Upper lobe of left lung (tissue), 4 donors: ENCODE data around the gene LHX4.

Source experiments
- CTCF ChIP-seq, 6 experiments: fragments of 450-650 bp in 4 of 6; fragments of 200-600 bp in 2 of 6; sonication (generic) in 2 of 6; IDR thresholded peaks; one replicate each; pipeline ENCODE4 v1.5.1; 2016 to 2019; ENCODE audit warnings: antibody characterized with exemption in 6 of 6
- EP300 ChIP-seq, 4 donors: sonication (generic); formaldehyde crosslinking; IDR thresholded peaks; one replicate each; pipeline ENCODE4 v1.5.1; 2017; ENCODE audit warnings: antibody characterized with exemption in 4 of 4, control low read depth in 2 of 4

DNA sequence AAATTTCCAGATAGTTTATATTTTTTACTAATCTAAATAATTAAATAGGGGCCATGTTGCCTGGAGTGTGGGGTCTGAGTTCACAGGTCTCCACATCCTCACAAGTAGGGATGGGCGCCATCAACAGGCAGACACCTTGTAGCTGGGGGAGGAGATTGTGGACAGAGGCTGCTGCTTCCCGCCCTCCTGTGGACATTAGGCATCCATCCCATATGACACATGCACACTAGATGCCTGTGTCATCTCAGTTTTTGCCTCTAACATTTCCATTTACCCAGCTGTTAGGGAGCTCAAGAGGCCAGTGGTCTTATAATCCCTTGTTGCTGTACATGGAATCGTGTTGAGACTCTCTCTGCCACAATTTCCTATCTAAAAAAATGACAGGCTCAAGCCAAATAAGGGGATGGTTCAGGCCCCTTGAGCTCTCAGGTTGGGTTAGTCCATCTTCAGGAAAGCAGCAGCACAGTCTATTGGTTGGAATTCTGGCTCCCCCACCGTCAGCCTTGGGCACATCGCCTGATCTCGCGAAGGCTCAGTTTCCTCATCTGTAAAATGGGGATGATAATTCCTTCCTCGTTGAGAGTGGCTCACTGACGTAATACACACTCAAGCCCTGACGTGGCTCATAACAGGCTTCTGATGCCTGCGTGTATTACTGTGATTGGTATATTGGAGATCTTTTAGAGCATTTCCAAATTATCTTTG lies 13.6 kb downstream of the LHX4 start:
- no peak for TF ChIP-seq CTCF (IDR thresholded peaks at IDR 0.05)
- no peak for TF ChIP-seq EP300 (IDR thresholded peaks at IDR 0.05)
